ENCODE data around the gene SMARCAL1. TPM values are rescaled to one million over a fixed set of nuclear protein-coding genes. Genes with fewer than 3 reads are reported as not detected.

SMARCAL1 gene
- total and polyA plus RNA-seq, 9 of the 15 experiments (the other 6 are each of a cell fraction or from before 2014, with no cell fraction given) = 8.2 to 27.9 (median 12.4) TPM

DNA sequence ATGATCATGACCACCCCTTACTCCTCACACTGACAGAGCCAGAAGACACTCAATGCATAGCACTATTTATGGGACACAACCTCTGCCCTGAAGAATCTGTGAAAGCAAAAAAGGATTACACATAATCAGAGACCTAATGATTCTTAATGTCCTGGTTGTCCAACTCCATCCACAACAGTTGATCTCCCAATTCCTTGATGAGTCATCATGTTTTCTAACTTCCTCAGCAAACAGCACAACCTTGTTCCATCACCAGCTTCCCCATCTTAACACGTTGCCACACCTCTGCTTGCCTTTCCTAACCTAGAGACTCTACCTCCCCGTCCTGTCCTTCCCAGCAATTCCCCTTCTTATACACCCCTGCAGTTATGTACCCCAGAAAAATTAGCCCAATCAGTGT lies 26.8 kb upstream of the SMARCAL1 start:
- H3K9me1 ChIP-seq (ENCODE audit: control insufficient read depth, insufficient read depth, low read length) = no peaks in the 10 kb centered on the region
- no peak overlapping the region for H2AFZ ChIP-seq (ENCODE audit: low read depth, low read length)
- FAIRE-seq (no peak), ATAC-seq (no peak), DNase-seq (ENCODE audit: extremely low read depth in 1 of 4, low spot score in 3 of 4) (no peak)
- CTCF ChIA-PET (ENCODE audit: low intra/inter-chr PET ratio) = no interaction called here
- H3K9ac ChIP-seq (ENCODE audit: insufficient read depth in 1 of 2, low read depth in 2 of 2, low read length in 2 of 2) = no peak overlapping the region
- in situ Hi-C loops (cut with MboI) = no loop called here
- no peaks in the 10 kb centered on the region for H3K27me3 ChIP-seq (ENCODE audit: control insufficient read depth in 2 of 2, insufficient read depth in 2 of 2, low read length in 2 of 2)
- 0% methylated on average over 2 of the region's 2 CpGs for WGBS (ENCODE audit: insufficient coverage, low coverage, missing lambda C conversion rate)
- no peaks in the 10 kb centered on the region for H3K9me3 ChIP-seq (replicated peaks; ENCODE audit: control insufficient read depth, insufficient read depth, low read depth, low read length)
- no peaks in the 10 kb centered on the region for H3K4me1 ChIP-seq (replicated peaks in 1 of 2; ENCODE audit: control insufficient read depth in 2 of 2, insufficient read depth in 2 of 2, low read length in 2 of 2)
- POLR2A ChIA-PET = no interaction called here
- no peak overlapping the region for H3K4me3 ChIP-seq
- no peak overlapping the region for H3K27ac ChIP-seq (ENCODE audit: extremely low read depth, low read depth, low read length)
- BruUV-seq (replicated peaks) = no TSS peak
- H4K20me1 ChIP-seq (replicated peaks; ENCODE audit: control insufficient read depth, insufficient read depth, low read length) = no peaks in the 10 kb centered on the region
- intact Hi-C loops (cut with micrococcal nuclease) = no loop called here
- no peak overlapping the region for H3K4me2 ChIP-seq (ENCODE audit: insufficient read depth, low read length)
- H3K36me3 ChIP-seq (ENCODE audit: control insufficient read depth, insufficient read depth, low read length) = no peaks in the 10 kb centered on the region
- no peaks in the 10 kb centered on the region for H3K79me2 ChIP-seq (ENCODE audit: control insufficient read depth, insufficient read depth, low read length)
- TF ChIP-seq ZNF436 (CRISPR knock-in tag; IDR thresholded peaks at IDR 0.05) = no peak
- peak; percentile 24; the same call in 1 of the 2 replicates for TF ChIP-seq MAFK (IDR thresholded peaks at IDR 0.05; ENCODE audit: low read length)
- TF ChIP-seq ZNF316 (IDR thresholded peaks at IDR 0.05) = peak; percentile 84
- no peak for TF ChIP-seq ZNF311 (CRISPR knock-in tag; IDR thresholded peaks at IDR 0.05)
- TF ChIP-seq ESRRB (CRISPR knock-in tag; IDR thresholded peaks at IDR 0.05; ENCODE audit: borderline replicate concordance) = no peak
- 0 out of 2 replicates have a peak, but pooled peaks have one; percentile 22 for TF ChIP-seq NFE2 (IDR thresholded peaks at IDR 0.05; ENCODE audit: low read depth)
- no peak for TF ChIP-seq PREB (CRISPR knock-in tag; IDR thresholded peaks at IDR 0.05)
- TF ChIP-seq, protein P1, sequence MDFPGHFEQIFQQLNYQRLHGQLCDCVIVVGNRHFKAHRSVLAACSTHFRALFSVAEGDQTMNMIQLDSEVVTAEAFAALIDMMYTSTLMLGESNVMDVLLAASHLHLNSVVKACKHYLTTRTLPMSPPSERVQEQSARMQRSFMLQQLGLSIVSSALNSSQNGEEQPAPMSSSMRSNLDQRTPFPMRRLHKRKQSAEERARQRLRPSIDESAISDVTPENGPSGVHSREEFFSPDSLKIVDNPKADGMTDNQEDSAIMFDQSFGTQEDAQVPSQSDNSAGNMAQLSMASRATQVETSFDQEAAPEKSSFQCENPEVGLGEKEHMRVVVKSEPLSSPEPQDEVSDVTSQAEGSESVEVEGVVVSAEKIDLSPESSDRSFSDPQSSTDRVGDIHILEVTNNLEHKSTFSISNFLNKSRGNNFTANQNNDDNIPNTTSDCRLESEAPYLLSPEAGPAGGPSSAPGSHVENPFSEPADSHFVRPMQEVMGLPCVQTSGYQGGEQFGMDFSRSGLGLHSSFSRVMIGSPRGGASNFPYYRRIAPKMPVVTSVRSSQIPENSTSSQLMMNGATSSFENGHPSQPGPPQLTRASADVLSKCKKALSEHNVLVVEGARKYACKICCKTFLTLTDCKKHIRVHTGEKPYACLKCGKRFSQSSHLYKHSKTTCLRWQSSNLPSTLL (IDR thresholded peaks at IDR 0.05) = no peak
- TF ChIP-seq ZFP30 (CRISPR knock-in tag; IDR thresholded peaks at IDR 0.05; ENCODE audit: borderline replicate concordance) = no peak
- no peak for TF ChIP-seq SAFB2 (IDR thresholded peaks at IDR 0.05; ENCODE audit: borderline replicate concordance, low read depth, low read length, severe bottlenecking)
- TF ChIP-seq ZNF395 (CRISPR knock-in tag; IDR thresholded peaks at IDR 0.05) = no peak
- TF ChIP-seq, protein P2, sequence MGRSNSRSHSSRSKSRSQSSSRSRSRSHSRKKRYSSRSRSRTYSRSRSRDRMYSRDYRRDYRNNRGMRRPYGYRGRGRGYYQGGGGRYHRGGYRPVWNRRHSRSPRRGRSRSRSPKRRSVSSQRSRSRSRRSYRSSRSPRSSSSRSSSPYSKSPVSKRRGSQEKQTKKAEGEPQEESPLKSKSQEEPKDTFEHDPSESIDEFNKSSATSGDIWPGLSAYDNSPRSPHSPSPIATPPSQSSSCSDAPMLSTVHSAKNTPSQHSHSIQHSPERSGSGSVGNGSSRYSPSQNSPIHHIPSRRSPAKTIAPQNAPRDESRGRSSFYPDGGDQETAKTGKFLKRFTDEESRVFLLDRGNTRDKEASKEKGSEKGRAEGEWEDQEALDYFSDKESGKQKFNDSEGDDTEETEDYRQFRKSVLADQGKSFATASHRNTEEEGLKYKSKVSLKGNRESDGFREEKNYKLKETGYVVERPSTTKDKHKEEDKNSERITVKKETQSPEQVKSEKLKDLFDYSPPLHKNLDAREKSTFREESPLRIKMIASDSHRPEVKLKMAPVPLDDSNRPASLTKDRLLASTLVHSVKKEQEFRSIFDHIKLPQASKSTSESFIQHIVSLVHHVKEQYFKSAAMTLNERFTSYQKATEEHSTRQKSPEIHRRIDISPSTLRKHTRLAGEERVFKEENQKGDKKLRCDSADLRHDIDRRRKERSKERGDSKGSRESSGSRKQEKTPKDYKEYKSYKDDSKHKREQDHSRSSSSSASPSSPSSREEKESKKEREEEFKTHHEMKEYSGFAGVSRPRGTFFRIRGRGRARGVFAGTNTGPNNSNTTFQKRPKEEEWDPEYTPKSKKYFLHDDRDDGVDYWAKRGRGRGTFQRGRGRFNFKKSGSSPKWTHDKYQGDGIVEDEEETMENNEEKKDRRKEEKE (IDR thresholded peaks at IDR 0.05; ENCODE audit: borderline replicate concordance in 1 of 2, control insufficient read depth in 1 of 2, low read depth in 2 of 2, low read length in 1 of 2) = no peak
- no peak for TF ChIP-seq RFX1 (IDR thresholded peaks at IDR 0.05)
- no peak for TF ChIP-seq ZNF766 (CRISPR knock-in tag; conservative IDR thresholded peaks at IDR 0.05)

Data from K562 (cell line).